Activated CD4-positive, alpha-beta T cell treated with anti-CD3 and anti-CD28 coated beads, Interleukin-2, amount 50 U/mL, for 4 hours (primary cell): ENCODE results near the gene ZNF474.

ENCODE experiments used
- DNase-seq, 2 experiments: peaks; one replicate each; pipeline ENCODE4 v3.0.0-alpha.2; 2020

ZNF474 gene

DNA sequence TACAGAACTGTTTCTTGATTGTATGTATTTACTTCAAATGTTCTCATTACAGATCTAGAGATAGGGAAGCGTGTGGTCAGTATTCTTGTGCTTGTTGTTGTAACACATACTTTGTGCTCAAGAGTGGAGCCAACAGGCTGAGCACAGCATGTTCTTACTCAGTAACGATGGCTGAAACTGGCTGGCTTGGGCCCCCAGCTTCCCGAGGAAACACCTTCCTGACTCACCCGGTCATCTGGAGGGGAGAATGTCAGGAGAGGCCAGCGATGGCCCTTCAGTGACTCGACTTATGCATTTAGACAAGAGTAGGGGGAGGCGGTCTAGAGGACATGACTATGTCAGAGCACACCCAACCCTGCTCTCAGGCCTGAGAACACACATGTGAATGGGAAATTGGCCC lies 25.6 kb downstream of the ZNF474 start:
- DNase-seq = no peak

- DNase-seq = no peak
Measured at GRCh38 chr5:122155546-122155945, 26.2 kb downstream of the ZNF474 start.

- no peak for DNase-seq
Measured at GRCh38 chr5:122156724-122157325, 27.5 kb downstream of the ZNF474 start.

DNA sequence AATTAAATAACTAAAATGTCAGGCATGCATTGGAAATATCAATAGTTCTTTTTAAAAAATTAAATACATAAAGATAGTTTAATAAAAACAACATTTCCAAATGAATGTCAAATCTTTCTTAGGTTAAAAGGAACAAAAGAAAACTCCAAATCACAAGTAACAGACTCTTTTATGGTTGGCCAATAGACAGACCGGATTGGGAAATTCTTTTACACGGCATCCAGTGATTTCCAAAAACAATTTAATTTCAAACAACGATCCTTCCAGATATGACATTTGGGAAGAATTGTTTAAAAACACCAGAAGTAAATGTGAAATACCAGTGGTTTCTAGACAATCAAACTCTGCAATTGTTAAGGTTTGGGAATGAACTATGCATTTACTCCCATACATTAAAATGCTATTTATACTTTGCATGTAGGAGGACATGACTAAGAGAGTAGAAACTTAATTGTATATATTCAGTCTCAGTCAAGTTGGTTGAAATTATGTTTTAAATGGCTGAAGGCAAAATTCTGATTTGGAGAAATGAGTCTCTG lies 32.8 kb downstream of the ZNF474 start:
- DNase-seq = no peak

DNA sequence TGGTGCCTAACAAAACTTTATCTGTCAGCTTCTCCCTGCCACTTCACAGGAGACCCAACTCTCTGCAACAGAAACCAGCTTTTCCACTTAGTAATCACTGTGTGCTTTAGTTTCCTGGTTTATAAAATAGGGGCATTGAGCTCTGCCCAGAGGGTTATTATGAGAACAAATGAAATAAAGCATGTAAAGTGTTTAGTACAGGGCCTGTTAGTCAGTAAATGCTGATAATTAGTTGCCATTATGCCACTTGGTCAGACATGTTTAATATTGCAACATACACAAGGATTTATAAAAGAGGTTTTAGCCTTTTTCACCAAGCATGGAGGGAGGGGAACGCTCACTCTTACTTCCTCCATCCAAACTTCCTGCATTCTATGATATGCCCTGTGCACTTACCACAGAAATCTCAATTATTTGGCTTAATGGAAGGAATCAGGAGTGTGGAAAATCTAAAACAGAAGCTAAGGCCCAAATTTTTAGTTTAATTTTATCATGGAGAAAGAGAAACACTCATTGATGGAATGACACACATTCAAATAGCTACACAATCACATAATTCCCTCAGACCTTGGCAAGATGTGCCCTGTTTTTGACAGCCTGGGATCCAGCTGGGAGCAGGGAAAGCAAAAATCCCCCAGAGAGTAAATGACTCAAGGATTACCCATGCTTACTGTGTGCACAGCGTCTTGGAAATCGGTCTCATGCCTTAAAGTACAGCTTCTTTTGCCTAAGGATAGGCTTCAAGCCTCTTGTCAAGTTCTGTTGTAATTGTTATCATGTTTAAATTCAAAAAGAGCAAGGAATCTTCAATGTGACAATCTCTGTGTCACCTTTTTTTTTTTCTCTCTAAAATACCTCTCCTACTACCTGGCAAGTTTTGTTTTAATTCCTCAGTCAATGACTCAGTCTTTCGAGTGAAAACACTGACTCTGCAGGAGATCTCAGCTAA lies 34.0 kb downstream of the ZNF474 start:
- DNase-seq = no peak

DNA sequence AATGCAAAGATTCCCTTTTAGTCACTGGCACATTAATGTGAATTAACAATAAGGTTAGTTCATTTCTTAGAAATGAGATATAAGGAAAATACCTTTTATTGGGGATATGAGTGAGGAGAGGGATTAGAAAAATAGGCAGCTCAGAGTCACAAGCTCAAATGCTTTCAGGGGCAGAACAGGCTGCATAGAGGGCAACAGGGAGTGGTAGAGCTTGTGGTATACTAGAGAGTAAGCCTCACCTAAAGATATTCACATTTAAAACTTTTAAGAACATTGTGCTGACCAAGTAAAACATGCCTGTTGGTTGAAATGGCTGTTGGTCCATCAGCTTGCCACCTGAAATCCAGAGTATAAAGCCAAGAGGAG lies 34.7 kb downstream of the ZNF474 start:
- no peak for DNase-seq

DNA sequence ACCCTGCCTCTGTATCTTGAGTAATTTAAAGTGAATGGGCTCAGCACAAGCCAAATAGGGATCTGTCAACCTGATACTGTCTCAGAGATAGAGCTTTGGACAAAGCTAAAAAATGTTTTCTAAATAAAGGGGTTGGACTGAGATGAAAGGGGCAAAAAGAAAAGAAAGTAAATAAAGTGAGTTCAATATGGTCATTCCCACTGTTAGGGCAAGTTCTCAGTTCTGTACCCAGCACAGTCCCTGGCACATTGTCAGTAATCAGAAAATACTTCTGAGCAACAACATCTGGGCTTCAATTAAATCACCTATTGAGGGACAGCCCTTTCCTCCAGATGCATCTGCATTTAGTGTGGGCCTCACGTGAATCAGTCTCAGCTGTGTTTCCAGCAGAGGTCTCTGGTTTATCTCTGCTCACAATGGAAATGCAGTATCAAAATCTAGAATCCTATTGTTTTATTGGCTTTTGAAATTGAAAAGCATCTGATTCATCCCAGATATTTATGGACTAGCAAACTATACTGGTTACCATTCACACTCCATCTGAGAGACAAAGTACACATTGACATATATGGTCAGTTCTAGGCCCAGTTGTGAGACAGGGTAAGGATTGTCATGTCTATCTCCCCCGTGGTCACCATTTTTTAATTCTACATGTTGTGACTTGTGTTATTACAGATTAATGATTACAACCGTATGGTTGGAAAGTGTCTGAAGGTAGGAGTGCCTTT lies 35.6 kb downstream of the ZNF474 start:
- DNase-seq = no peak

DNA sequence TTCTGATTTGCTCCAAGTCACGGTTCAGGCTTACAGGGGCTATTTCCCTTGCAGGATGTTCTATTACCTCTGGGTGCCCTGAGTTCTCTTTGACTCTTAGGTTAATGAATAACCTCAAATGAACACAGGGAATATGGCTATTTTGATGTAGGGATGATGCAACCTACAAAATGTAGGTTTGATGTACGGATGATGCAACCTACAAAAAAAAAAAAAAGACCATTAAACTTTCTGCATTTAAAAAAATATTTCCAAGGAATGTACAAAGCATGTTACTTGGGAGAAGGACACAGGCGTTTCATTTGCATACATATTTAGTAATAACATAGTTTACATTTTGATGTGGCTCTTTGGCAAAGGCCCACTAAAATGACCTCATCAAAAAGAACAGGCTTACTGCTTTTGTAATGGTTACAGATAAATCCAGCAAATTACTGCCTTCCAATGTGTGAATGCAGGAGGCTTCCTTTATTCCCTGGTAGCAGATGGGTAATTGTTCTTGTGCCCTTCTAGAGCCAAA lies 36.3 kb downstream of the ZNF474 start:
- DNase-seq = no peak

- DNase-seq = no peak
Measured at GRCh38 chr5:122169350-122170103, 40.2 kb downstream of the ZNF474 start.

GRCh38 chr5:122170620-122171019 lies 41.3 kb downstream of the ZNF474 start:
- no peak for DNase-seq

GRCh38 chr5:122172207-122172606 lies 42.9 kb downstream of the ZNF474 start:
- no peak for DNase-seq

DNA sequence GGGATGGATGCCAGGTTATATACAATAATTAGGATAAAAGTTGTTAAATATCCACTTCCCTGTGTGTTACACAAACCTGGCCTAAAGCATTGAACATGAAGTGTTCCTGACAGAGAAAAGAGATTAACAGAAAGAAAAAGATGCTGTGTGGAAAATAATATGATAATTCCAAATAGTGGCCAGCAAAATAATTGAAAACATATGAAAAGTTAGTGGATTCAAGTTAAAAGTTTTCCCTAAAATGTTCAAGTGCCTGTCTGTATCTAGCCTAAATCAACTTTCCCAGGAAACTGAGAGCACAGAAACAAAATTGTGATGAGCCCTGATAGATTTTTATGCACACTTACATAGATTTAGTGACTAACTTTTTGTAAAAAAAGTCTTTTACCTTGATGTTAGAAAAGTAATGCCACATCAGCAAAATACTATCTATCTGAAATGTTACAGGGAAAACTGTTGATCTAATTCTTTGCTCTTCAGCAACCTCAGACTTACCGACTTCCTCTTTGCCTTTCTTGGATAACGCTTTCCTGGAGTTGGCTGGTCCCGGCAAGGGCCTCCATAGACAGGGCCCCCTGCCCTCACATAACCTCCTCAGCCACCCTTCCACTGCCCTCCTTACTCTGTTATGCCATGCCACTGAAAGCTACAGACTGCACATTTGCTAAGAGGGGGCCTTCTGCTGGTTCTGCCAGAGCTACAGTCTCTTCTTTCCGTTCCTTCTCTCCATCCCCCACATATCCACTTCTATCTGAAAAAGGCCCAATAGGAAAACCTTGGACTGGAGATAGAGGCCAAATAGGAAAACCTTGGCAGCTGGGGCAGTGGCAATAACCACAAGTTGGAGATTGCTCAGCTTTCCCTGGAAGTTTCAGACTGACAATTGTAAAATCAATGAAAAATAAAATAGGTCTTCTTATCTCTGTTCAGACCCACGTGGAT lies 44.4 kb downstream of the ZNF474 start:
- DNase-seq = no peak

DNA sequence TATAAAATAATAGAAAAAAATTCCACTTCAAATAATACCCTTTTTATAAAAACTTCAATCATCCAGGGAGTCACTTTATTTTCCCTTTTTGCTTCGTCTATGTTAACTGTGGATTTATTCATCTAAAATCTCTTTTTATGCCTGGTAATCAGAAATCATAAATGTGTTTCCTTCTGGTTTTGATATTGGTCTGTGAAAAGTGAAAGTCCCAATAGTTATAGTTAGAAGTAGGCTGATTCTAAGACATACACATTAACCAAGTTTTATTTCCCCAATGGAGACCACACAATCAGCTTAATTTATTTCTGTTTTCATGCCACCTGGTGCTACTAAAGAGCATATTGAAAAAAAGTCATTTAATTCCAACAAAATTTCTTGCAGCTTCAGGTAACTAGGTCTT lies 45.7 kb downstream of the ZNF474 start:
- DNase-seq = no peak

DNA sequence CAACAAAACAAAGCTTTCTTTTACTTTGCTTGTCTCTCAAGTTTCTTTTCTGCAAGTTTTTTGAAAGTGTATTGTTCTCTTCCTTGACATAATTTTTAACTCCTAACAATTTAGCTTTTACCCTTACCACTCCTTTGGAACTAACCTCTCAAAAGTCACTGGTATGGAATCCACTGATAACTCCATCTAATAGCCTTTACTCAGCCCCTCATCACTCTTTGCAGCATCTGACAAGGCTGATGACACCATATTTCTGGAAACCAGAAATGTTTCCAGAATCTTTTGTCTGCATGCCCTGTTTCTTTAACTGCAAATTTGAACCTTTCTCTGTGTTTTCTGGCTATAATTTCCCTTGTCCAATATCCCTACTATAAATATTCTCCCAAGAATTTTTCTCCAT lies 46.5 kb downstream of the ZNF474 start:
- DNase-seq = no peak

DNA sequence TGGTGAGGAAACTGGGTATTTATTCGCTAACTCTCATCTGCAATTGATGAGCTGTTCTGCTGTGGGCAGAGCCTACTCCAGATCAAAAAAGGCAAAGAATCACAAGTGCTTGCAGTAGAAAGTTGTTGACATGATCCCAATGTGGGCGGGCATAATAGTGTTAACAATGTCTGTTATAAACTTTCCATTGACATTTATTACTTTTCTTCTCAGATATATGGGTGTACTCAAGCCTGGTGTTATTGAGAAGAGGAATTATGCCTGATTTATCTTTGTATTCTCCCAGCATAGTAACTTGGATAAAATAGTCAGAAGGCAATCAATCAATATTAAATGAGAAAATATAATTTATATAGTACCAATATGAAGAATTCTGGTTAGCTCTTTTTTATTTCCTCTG lies 47.8 kb downstream of the ZNF474 start:
- no peak for DNase-seq

GRCh38 chr5:122179701-122180100 lies 50.4 kb downstream of the ZNF474 start:
- DNase-seq = no peak

DNA sequence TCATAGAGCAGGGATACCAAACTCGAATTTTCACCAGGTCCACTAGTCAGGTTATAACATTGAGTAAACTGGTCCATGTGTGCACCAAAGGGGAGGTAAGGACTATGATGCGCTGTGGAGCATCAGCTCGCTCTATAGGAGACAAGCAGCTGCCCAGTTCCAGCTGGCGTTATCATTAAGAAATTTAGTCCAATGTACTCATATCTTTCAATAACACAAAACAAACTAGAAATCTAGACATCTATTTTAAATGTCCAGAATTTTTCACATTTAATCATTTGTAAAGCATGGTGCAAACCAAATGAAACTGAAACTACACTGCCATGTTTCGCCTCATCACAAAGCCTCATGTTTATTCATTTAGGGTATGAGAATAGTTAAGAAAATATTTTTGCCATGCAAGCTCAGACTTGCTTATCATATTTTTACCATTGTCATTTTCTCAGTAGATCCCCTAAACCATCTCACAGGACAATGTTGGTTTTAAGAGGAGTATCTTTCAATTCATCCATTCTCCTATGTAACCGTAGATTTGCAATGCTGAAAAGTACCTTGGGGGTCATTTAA lies 50.9 kb downstream of the ZNF474 start:
- no peak for DNase-seq

DNA sequence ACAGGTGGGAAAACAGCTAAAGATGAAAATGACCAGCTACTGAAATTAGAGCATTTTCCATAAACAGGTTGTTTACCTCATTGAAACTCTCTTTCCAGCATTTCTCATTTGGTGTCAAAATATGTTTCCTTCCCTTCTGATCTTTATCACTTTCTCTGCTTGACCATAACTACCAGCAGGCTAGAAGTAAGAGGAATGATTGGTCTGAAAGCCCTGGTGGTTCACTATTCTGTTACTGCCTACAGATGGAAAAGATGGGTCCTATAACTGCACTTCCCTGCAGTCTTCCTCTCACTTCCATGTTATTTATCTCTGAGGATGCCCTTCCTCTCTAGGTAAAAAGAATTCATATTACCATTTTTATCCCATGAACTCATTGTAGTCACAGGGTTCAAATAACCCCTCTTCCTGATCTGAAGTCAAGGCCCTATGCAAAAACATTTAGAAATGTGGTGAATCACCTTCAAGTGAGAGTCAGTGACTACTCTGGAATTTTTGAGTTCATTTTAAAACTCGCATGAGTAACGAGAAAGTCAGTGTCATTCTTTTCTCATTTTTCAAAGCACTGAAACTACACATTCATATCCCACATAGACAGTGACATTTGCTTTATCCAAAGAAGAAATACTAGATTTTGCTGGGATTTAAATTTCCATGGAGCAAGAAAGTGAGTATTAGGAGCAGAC lies 51.7 kb downstream of the ZNF474 start:
- no peak for DNase-seq

GRCh38 chr5:122181863-122182262 lies 52.5 kb downstream of the ZNF474 start:
- no peak for DNase-seq

DNA sequence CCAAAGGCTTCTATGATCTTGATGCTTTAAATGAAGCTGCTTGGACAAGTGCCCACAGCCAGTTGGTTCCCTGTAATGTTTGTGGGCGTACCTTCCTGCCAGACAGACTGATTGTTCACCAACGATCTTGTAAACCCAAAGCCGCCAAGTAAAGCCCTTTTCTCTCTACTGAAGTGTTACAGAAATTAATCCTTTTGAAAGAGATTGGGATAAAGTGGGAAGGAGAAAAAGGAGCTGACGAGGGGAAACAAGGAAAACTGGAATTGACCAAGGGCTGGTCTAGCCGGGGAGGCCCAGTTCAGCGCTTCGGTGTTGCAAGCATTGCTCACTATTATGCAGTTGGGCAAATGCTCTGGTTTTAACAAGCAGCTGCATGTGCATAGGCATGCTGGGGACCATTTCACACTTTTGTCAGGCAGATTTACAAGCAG lies 53.2 kb downstream of the ZNF474 start:
- DNase-seq = no peak
